Urinary bladder (tissue), 2 donors: ENCODE data around the gene SEC14L2. TPM values are rescaled to one million over a fixed set of nuclear protein-coding genes. Genes with fewer than 3 reads are reported as not detected.

Experiments
- polyA plus RNA-seq: library from polyadenylated mRNA; stranded (reverse); fragments of 200-250 nt; gene quantifications from one replicate; pipeline ENCODE4 v1.2.3, GENCODE V29; 2013
- small RNA-seq: library from RNA; depleted of rRNA; stranded (forward); fragments of <200 nt; gene quantifications from one replicate; pipeline ENCODE3, GENCODE V24; 2014
- total RNA-seq: library from RNA; depleted of rRNA; stranded (reverse); fragments of >200 nt; gene quantifications from one replicate; pipeline ENCODE4 v1.2.3, GENCODE V29; 2014
- donor health status: healthy.

Gene SEC14L2
- total and polyA plus RNA-seq, 2 donors: 6.2 to 11.0 TPM

Small RNAs within 50 kb of the gene (small RNA-seq; reads per million reads assigned to genes)
- gene AC004832.3: not detected
- gene RNU6-564P: not detected

Other genes starting within 250 kb of the SEC14L2 start
- 4.8 TPM for gene LIF, start 150.3 kb upstream of the SEC14L2 start, total RNA-seq
- gene LIF, start 150.3 kb upstream of the SEC14L2 start, polyA plus RNA-seq: 1.1 TPM
- 0.32 TPM for gene OSM, start 130.2 kb upstream of the SEC14L2 start, total RNA-seq
- 1.3 TPM for gene OSM, start 130.2 kb upstream of the SEC14L2 start, polyA plus RNA-seq
- 7.5 TPM for gene CASTOR1, start 107.5 kb upstream of the SEC14L2 start, total RNA-seq
- 21.7 TPM for gene CASTOR1, start 107.5 kb upstream of the SEC14L2 start, polyA plus RNA-seq
- gene TBC1D10A, start 70.1 kb upstream of the SEC14L2 start, total RNA-seq: 8.4 TPM
- gene TBC1D10A, start 70.1 kb upstream of the SEC14L2 start, polyA plus RNA-seq: 31.7 TPM
- gene SF3A1, start 40.1 kb upstream of the SEC14L2 start, total RNA-seq: 27.5 TPM
- 53.6 TPM for gene SF3A1, start 40.1 kb upstream of the SEC14L2 start, polyA plus RNA-seq
- 2.1 TPM for gene CCDC157, start 40.0 kb upstream of the SEC14L2 start, total RNA-seq
- gene CCDC157, start 40.0 kb upstream of the SEC14L2 start, polyA plus RNA-seq: 2.0 TPM
- gene RNF215, start 9.6 kb upstream of the SEC14L2 start, total RNA-seq: 10.7 TPM
- gene RNF215, start 9.6 kb upstream of the SEC14L2 start, polyA plus RNA-seq: 18.8 TPM
- 2.1 TPM for gene MTFP1, start 28.8 kb downstream of the SEC14L2 start, total RNA-seq
- gene MTFP1, start 28.8 kb downstream of the SEC14L2 start, polyA plus RNA-seq: 7.7 TPM
- gene SEC14L3, start 75.0 kb downstream of the SEC14L2 start, total RNA-seq: not detected
- gene SEC14L3, start 75.0 kb downstream of the SEC14L2 start, polyA plus RNA-seq: not detected
- gene SEC14L4, start 108.7 kb downstream of the SEC14L2 start, total RNA-seq: 0.32 TPM
- 0.05 TPM for gene SEC14L4, start 108.7 kb downstream of the SEC14L2 start, polyA plus RNA-seq
- gene SEC14L6, start 149.7 kb downstream of the SEC14L2 start, total RNA-seq: 1.2 TPM
- gene SEC14L6, start 149.7 kb downstream of the SEC14L2 start, polyA plus RNA-seq: 0.11 TPM
- 0.63 TPM for gene GAL3ST1, start 177.6 kb downstream of the SEC14L2 start, total RNA-seq
- 2.7 TPM for gene GAL3ST1, start 177.6 kb downstream of the SEC14L2 start, polyA plus RNA-seq
- gene PES1, start 194.9 kb downstream of the SEC14L2 start, total RNA-seq: 29.1 TPM
- gene PES1, start 194.9 kb downstream of the SEC14L2 start, polyA plus RNA-seq: 49.1 TPM
- 7.9 TPM for gene TCN2, start 210.2 kb downstream of the SEC14L2 start, total RNA-seq
- 21.2 TPM for gene TCN2, start 210.2 kb downstream of the SEC14L2 start, polyA plus RNA-seq
- gene SLC35E4, start 238.8 kb downstream of the SEC14L2 start, total RNA-seq: 1.6 TPM
- 5.3 TPM for gene SLC35E4, start 238.8 kb downstream of the SEC14L2 start, polyA plus RNA-seq